WTC11 (cell line): ENCODE measurements around the gene TOM1L2. TPM values are rescaled to one million over a fixed set of nuclear protein-coding genes. Genes with fewer than 3 reads are reported as not detected.

Experiments used
- ATAC-seq: fragments of 200-7000 bp; cut with Tn5 transposase; 2 replicates; pipeline ENCODE4 v1.10.0; 2021; ENCODE audit warnings: mild to moderate bottlenecking, moderate library complexity
- CTCF ChIA-PET: fragments of 300-600 bp; sonication (Branson Sonifier 250); formaldehyde crosslinking; loops from one replicate; lab custom pipeline; 2021; ENCODE audit warnings: antibody characterized with exemption; lab: Charles Lee
- POLR2A ChIA-PET: fragments of 350-600 bp; sonication (Branson Sonifier 250); formaldehyde crosslinking; loops from one replicate; lab custom pipeline; 2021; ENCODE audit warnings: antibody characterized with exemption; lab: Charles Lee
- DNase-seq: peaks from one replicate; pipeline ENCODE4 v3.0.0; 2021; ENCODE audit warnings: low spot score
- H3K27ac Mint-ChIP-seq: 2 replicates; pipeline ENCODE4 v1.8.0; 2021; ENCODE audit warnings: mixed read lengths
- H3K27me3 Mint-ChIP-seq: 2 replicates; pipeline ENCODE4 v1.8.0; 2021; ENCODE audit warnings: low read depth, mild to moderate bottlenecking, moderate library complexity, mixed read lengths
- H3K36me3 Mint-ChIP-seq: 2 replicates; pipeline ENCODE4 v1.8.0; 2021; ENCODE audit warnings: mixed read lengths
- H3K4me1 Mint-ChIP-seq: 2 replicates; pipeline ENCODE4 v1.8.0; 2022; ENCODE audit warnings: mixed read lengths
- H3K4me3 Mint-ChIP-seq: 2 replicates; pipeline ENCODE4 v1.8.0; 2021; ENCODE audit warnings: mild to moderate bottlenecking, moderate library complexity, mixed read lengths
- H3K9me3 Mint-ChIP-seq: 2 replicates; pipeline ENCODE4 v1.8.0; 2021; ENCODE audit warnings: mixed read lengths
- CDX4 ChIP-seq: fragments of 250-450 bp; sonication (Bioruptor Pico); IDR thresholded peaks from 2 replicates; pipeline ENCODE4 v1.9.0; 2021; ENCODE audit warnings: moderate library complexity, mild to moderate bottlenecking, inconsistent platforms, borderline replicate concordance
- FOXP1 ChIP-seq: sonication (generic); formaldehyde crosslinking; IDR thresholded peaks from 2 replicates; pipeline ENCODE4 v1.8.0; 2022; ENCODE audit warnings: missing genetic modification reagents, mild to moderate bottlenecking, moderate library complexity, borderline replicate concordance
- JUN ChIP-seq: sonication (generic); formaldehyde crosslinking; IDR thresholded peaks from 2 replicates; pipeline ENCODE4 v1.8.0; 2023; ENCODE audit warnings: mild to moderate bottlenecking, missing genetic modification reagents
- NFATC4 ChIP-seq: fragments of 250-450 bp; sonication (Bioruptor Pico); IDR thresholded peaks from 2 replicates; pipeline ENCODE4 v1.9.0; 2021; ENCODE audit warnings: mild to moderate bottlenecking
- NFYB ChIP-seq: sonication (generic); formaldehyde crosslinking; conservative IDR thresholded peaks from 2 replicates; pipeline ENCODE4 v1.8.0; 2022; ENCODE audit warnings: low read depth, missing genetic modification reagents
- PRRX2 ChIP-seq: fragments of 250-450 bp; sonication (Bioruptor Pico); IDR thresholded peaks from 2 replicates; pipeline ENCODE4 v1.8.0; 2021; ENCODE audit warnings: mild to moderate bottlenecking
- SP1 ChIP-seq: sonication (generic); formaldehyde crosslinking; conservative IDR thresholded peaks from 2 replicates; pipeline ENCODE4 v1.8.1; 2022; ENCODE audit warnings: missing genetic modification reagents
- TP53 ChIP-seq: sonication (generic); formaldehyde crosslinking; IDR thresholded peaks from 2 replicates; pipeline ENCODE4 v1.8.1; 2023; ENCODE audit warnings: mild to moderate bottlenecking, missing genetic modification reagents
- ZNF317 ChIP-seq: sonication (generic); formaldehyde crosslinking; IDR thresholded peaks from 2 replicates; pipeline ENCODE4 v1.8.1; 2023; ENCODE audit warnings: low read depth, mild to moderate bottlenecking, moderate library complexity, missing genetic modification reagents, borderline replicate concordance
- total RNA-seq: library from RNA; stranded (reverse); gene quantifications from 3 replicates; pipeline ENCODE4 v1.2.3, GENCODE V29; 2021
- TF ChIP-seq, protein P1 (sequence below): sonication (generic); formaldehyde crosslinking; IDR thresholded peaks from 2 replicates; pipeline ENCODE4 v1.8.1; 2023; ENCODE audit warnings: mild to moderate bottlenecking, missing genetic modification reagents, borderline replicate concordance
- TF ChIP-seq, protein P2 (sequence below): sonication (generic); formaldehyde crosslinking; IDR thresholded peaks from 2 replicates; pipeline ENCODE4 v1.8.0; 2022; ENCODE audit warnings: mild to moderate bottlenecking, missing genetic modification reagents
- TF ChIP-seq, protein P3 (sequence below): sonication (generic); formaldehyde crosslinking; IDR thresholded peaks from 2 replicates; pipeline ENCODE4 v1.8.0; 2022; ENCODE audit warnings: mild to moderate bottlenecking, missing genetic modification reagents
- TF ChIP-seq, protein P4 (sequence below): sonication (generic); formaldehyde crosslinking; IDR thresholded peaks from 2 replicates; pipeline ENCODE4 v1.8.1; 2022; ENCODE audit warnings: low read depth, missing genetic modification reagents, borderline replicate concordance
- TF ChIP-seq, protein P5 (sequence below): fragments of 250-450 bp; sonication (Bioruptor Pico); IDR thresholded peaks from 2 replicates; pipeline ENCODE4 v1.9.0; 2021; ENCODE audit warnings: mild to moderate bottlenecking
- TF ChIP-seq, protein P6 (sequence below): sonication (generic); formaldehyde crosslinking; IDR thresholded peaks from 2 replicates; pipeline ENCODE4 v1.8.0; 2023; ENCODE audit warnings: mild to moderate bottlenecking, missing genetic modification reagents
- TF ChIP-seq, protein P7 (sequence below): sonication (generic); formaldehyde crosslinking; IDR thresholded peaks from 2 replicates; pipeline ENCODE4 v1.8.0; 2022; ENCODE audit warnings: mild to moderate bottlenecking, missing genetic modification reagents

The TOM1L2 gene
- total RNA-seq, 1 experiment from 2014 or later, result 6.4 TPM

GRCh38 chr17:17815436-17816200, 156.6 kb downstream of the TOM1L2 start (continued):
- TF ChIP-seq, protein P1, sequence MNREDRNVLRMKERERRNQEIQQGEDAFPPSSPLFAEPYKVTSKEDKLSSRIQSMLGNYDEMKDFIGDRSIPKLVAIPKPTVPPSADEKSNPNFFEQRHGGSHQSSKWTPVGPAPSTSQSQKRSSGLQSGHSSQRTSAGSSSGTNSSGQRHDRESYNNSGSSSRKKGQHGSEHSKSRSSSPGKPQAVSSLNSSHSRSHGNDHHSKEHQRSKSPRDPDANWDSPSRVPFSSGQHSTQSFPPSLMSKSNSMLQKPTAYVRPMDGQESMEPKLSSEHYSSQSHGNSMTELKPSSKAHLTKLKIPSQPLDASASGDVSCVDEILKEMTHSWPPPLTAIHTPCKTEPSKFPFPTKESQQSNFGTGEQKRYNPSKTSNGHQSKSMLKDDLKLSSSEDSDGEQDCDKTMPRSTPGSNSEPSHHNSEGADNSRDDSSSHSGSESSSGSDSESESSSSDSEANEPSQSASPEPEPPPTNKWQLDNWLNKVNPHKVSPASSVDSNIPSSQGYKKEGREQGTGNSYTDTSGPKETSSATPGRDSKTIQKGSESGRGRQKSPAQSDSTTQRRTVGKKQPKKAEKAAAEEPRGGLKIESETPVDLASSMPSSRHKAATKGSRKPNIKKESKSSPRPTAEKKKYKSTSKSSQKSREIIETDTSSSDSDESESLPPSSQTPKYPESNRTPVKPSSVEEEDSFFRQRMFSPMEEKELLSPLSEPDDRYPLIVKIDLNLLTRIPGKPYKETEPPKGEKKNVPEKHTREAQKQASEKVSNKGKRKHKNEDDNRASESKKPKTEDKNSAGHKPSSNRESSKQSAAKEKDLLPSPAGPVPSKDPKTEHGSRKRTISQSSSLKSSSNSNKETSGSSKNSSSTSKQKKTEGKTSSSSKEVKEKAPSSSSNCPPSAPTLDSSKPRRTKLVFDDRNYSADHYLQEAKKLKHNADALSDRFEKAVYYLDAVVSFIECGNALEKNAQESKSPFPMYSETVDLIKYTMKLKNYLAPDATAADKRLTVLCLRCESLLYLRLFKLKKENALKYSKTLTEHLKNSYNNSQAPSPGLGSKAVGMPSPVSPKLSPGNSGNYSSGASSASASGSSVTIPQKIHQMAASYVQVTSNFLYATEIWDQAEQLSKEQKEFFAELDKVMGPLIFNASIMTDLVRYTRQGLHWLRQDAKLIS (CRISPR knock-in tag), result no peak
- TF ChIP-seq JUN, result no peak
- no peak for TF ChIP-seq FOXP1
- TF ChIP-seq, protein P2, sequence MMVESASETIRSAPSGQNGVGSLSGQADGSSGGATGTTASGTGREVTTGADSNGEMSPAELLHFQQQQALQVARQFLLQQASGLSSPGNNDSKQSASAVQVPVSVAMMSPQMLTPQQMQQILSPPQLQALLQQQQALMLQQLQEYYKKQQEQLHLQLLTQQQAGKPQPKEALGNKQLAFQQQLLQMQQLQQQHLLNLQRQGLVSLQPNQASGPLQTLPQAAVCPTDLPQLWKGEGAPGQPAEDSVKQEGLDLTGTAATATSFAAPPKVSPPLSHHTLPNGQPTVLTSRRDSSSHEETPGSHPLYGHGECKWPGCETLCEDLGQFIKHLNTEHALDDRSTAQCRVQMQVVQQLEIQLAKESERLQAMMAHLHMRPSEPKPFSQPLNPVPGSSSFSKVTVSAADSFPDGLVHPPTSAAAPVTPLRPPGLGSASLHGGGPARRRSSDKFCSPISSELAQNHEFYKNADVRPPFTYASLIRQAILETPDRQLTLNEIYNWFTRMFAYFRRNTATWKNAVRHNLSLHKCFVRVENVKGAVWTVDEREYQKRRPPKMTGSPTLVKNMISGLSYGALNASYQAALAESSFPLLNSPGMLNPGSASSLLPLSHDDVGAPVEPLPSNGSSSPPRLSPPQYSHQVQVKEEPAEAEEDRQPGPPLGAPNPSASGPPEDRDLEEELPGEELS (CRISPR knock-in tag), result no peak
- TF ChIP-seq, protein P3, sequence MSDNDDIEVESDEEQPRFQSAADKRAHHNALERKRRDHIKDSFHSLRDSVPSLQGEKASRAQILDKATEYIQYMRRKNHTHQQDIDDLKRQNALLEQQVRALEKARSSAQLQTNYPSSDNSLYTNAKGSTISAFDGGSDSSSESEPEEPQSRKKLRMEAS, result no peak

DNA sequence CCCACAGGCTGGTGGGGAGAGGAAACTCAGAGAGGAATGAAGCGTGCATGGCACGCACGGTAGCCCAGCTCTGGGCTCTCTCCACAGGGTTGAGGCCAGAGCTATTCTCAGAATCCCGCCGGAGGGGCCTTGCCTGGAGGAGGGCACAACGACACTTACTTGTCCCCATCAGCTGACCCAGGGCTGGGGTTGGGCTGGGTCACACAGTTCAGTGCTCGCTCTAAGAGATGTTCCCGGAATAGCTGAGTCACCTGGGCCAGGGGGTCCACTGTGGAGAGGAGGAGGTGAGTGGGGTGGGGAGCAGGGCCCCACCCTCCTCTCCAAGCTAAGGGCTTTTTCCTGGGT, 157.2 kb downstream of the TOM1L2 start:
- no peak for DNase-seq
- no peak for ATAC-seq
- no peaks in the 10 kb centered on the region for H3K27me3 Mint-ChIP-seq
- H3K9me3 Mint-ChIP-seq, result no peaks in the 10 kb centered on the region
- ChIA-PET POLR2A (interaction anchor here (0.5 to 1.5 kb wide), 2 partner anchors 21 to 41 kb away, joined by 3 to 8 read pairs; partner anchors contain the start of gene SREBF1), CTCF (interaction anchor here (1.0 kb wide), 1 partner anchor 15 kb away, joined by 3 read pairs; no protein-coding TSS in a partner anchor)
- H3K27ac Mint-ChIP-seq, result no peak overlapping the region
- H3K4me3 Mint-ChIP-seq, result no peak overlapping the region
- peaks cover 30% of the 10 kb centered on the region for H3K4me1 Mint-ChIP-seq
- TF ChIP-seq PRRX2 (CRISPR knock-in tag), result no peak
- TF ChIP-seq SP1 (CRISPR knock-in tag), result no peak
- no peak for TF ChIP-seq CDX4 (CRISPR knock-in tag)
- TF ChIP-seq ZNF317, result no peak
- TF ChIP-seq, protein P4, sequence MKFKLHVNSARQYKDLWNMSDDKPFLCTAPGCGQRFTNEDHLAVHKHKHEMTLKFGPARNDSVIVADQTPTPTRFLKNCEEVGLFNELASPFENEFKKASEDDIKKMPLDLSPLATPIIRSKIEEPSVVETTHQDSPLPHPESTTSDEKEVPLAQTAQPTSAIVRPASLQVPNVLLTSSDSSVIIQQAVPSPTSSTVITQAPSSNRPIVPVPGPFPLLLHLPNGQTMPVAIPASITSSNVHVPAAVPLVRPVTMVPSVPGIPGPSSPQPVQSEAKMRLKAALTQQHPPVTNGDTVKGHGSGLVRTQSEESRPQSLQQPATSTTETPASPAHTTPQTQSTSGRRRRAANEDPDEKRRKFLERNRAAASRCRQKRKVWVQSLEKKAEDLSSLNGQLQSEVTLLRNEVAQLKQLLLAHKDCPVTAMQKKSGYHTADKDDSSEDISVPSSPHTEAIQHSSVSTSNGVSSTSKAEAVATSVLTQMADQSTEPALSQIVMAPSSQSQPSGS, result no peak
- TF ChIP-seq, protein P5, sequence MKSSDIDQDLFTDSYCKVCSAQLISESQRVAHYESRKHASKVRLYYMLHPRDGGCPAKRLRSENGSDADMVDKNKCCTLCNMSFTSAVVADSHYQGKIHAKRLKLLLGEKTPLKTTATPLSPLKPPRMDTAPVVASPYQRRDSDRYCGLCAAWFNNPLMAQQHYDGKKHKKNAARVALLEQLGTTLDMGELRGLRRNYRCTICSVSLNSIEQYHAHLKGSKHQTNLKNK (CRISPR knock-in tag), result no peak
- no peak for TF ChIP-seq NFATC4
- no peak for TF ChIP-seq TP53
- TF ChIP-seq NFYB (CRISPR knock-in tag), result no peak
- TF ChIP-seq, protein P6, sequence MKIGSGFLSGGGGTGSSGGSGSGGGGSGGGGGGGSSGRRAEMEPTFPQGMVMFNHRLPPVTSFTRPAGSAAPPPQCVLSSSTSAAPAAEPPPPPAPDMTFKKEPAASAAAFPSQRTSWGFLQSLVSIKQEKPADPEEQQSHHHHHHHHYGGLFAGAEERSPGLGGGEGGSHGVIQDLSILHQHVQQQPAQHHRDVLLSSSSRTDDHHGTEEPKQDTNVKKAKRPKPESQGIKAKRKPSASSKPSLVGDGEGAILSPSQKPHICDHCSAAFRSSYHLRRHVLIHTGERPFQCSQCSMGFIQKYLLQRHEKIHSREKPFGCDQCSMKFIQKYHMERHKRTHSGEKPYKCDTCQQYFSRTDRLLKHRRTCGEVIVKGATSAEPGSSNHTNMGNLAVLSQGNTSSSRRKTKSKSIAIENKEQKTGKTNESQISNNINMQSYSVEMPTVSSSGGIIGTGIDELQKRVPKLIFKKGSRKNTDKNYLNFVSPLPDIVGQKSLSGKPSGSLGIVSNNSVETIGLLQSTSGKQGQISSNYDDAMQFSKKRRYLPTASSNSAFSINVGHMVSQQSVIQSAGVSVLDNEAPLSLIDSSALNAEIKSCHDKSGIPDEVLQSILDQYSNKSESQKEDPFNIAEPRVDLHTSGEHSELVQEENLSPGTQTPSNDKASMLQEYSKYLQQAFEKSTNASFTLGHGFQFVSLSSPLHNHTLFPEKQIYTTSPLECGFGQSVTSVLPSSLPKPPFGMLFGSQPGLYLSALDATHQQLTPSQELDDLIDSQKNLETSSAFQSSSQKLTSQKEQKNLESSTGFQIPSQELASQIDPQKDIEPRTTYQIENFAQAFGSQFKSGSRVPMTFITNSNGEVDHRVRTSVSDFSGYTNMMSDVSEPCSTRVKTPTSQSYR (CRISPR knock-in tag), result no peak
- TF ChIP-seq, protein P7, sequence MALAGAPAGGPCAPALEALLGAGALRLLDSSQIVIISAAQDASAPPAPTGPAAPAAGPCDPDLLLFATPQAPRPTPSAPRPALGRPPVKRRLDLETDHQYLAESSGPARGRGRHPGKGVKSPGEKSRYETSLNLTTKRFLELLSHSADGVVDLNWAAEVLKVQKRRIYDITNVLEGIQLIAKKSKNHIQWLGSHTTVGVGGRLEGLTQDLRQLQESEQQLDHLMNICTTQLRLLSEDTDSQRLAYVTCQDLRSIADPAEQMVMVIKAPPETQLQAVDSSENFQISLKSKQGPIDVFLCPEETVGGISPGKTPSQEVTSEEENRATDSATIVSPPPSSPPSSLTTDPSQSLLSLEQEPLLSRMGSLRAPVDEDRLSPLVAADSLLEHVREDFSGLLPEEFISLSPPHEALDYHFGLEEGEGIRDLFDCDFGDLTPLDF, result no peak
- TF ChIP-seq, protein P1 (CRISPR knock-in tag), result no peak
- peaks cover 34% of the 10 kb centered on the region for H3K36me3 Mint-ChIP-seq
